Urinary bladder (tissue), 4 donors: ENCODE data around the gene SIPA1L3. TPM values are rescaled to one million over a fixed set of nuclear protein-coding genes. Genes with fewer than 3 reads are reported as not detected.

Source experiments
- DNase-seq: peaks from one replicate; pipeline ENCODE4 v3.0.0-alpha.2; 2015; ENCODE audit errors: extremely low spot score
- H3K27ac ChIP-seq: one replicate; pipeline ENCODE4 v1.5.1; 2013; ENCODE audit warnings: low read depth, mild to moderate bottlenecking, moderate library complexity
- H3K36me3 ChIP-seq: one replicate; pipeline ENCODE4 v1.6.1; 2013; ENCODE audit warnings: mild to moderate bottlenecking, moderate library complexity; ENCODE audit not compliant: insufficient read depth
- H3K4me1 ChIP-seq: one replicate; pipeline ENCODE4 v1.6.1; 2013; ENCODE audit warnings: mild to moderate bottlenecking, moderate library complexity; ENCODE audit not compliant: insufficient read depth
- H3K4me3 ChIP-seq: one replicate; pipeline ENCODE4 v1.5.1; 2013; ENCODE audit warnings: low read depth, low read length
- WGBS: extraction: QIAGEN DNeasy Blood & Tissue Kit; methylation state at CpG from one replicate; pipeline ENCODE4 v1.1.7; 2013; 5-methylcytosine and 5-hydroxymethylcytosine counted together
- polyA plus RNA-seq: library from polyadenylated mRNA; stranded (reverse); fragments of 200-250 nt; gene quantifications from one replicate; pipeline ENCODE4 v1.2.3, GENCODE V29; 2013
- total RNA-seq: library from RNA; depleted of rRNA; stranded (reverse); fragments of >200 nt; gene quantifications from one replicate; pipeline ENCODE4 v1.2.3, GENCODE V29; 2014
- donor health status: healthy with polysubstance abuse.
- donor health status: healthy.

SIPA1L3 gene
- total and polyA plus RNA-seq, 2 donors: 6.2 to 11.5 TPM

GRCh38 chr19:38095411-38096308 lies 188.7 kb downstream of the SIPA1L3 start:
- no peak overlapping the region for H3K4me3 ChIP-seq
- H3K36me3 ChIP-seq: peaks cover 3% of the 10 kb centered on the region
- H3K27ac ChIP-seq: no peak overlapping the region
- H3K4me1 ChIP-seq: no peaks in the 10 kb centered on the region
- WGBS: 53% methylated on average over 17 of the region's 17 CpGs
- DNase-seq: peak; percentile 11

- Histone ChIP-seq H3K36me3 (peaks cover 3% of the 10 kb centered on the region), H3K4me1 (no peaks in the 10 kb centered on the region), H3K4me3 (no peak overlapping the region), H3K27ac (no peak overlapping the region)
- no peak for DNase-seq
- WGBS: 97% methylated on average over 8 of the region's 8 CpGs
These were observed 193.0 kb downstream of the SIPA1L3 start for GRCh38 chr19:38099966-38100365.

GRCh38 chr19:38100589-38100988 lies 193.6 kb downstream of the SIPA1L3 start:
- Histone ChIP-seq H3K36me3 (peaks cover 3% of the 10 kb centered on the region), H3K4me3 (no peak overlapping the region), H3K27ac (no peak overlapping the region), H3K4me1 (no peaks in the 10 kb centered on the region)
- 97% methylated on average over 8 of the region's 8 CpGs for WGBS
- no peak for DNase-seq

- WGBS: 96% methylated on average over 10 of the region's 10 CpGs
- no peaks in the 10 kb centered on the region for H3K4me1 ChIP-seq
- no peak overlapping the region for H3K4me3 ChIP-seq
- no peak overlapping the region for H3K27ac ChIP-seq
- peaks cover 5% of the 10 kb centered on the region for H3K36me3 ChIP-seq
- DNase-seq: no peak
These were observed 194.7 kb downstream of the SIPA1L3 start for GRCh38 chr19:38101723-38102122.

GRCh38 chr19:38105574-38105973 lies 198.6 kb downstream of the SIPA1L3 start:
- no peak overlapping the region for H3K4me3 ChIP-seq
- H3K4me1 ChIP-seq: no peaks in the 10 kb centered on the region
- 97% methylated on average over 4 of the region's 4 CpGs for WGBS
- no peak for DNase-seq
- no peak overlapping the region for H3K27ac ChIP-seq
- H3K36me3 ChIP-seq: peaks cover 7% of the 10 kb centered on the region

GRCh38 chr19:38107129-38107528 lies 200.1 kb downstream of the SIPA1L3 start:
- 88% methylated on average over 4 of the region's 4 CpGs for WGBS
- DNase-seq: no peak
- H3K36me3 ChIP-seq: peaks cover 9% of the 10 kb centered on the region

GRCh38 chr19:38111898-38112297 lies 204.9 kb downstream of the SIPA1L3 start:
- DNase-seq: no peak
- Histone ChIP-seq H3K27ac (no peak overlapping the region), H3K36me3 (peaks cover 7% of the 10 kb centered on the region), H3K4me3 (no peak overlapping the region), H3K4me1 (no peaks in the 10 kb centered on the region)
- WGBS: 97% methylated on average over 9 of the region's 9 CpGs

More at GRCh38 chr19:38107129-38107528, 200.1 kb downstream of the SIPA1L3 start:
- Histone ChIP-seq H3K27ac (no peak overlapping the region), H3K4me1 (no peaks in the 10 kb centered on the region), H3K4me3 (no peak overlapping the region)

GRCh38 chr19:38114651-38115050 lies 207.6 kb downstream of the SIPA1L3 start:
- Histone ChIP-seq H3K36me3 (peaks cover 7% of the 10 kb centered on the region), H3K4me3 (no peak overlapping the region), H3K4me1 (no peaks in the 10 kb centered on the region), H3K27ac (no peak overlapping the region)
- 92% methylated on average over 12 of the region's 12 CpGs for WGBS
- DNase-seq: no peak

- peaks cover 2% of the 10 kb centered on the region for H3K36me3 ChIP-seq
- DNase-seq: no peak
- H3K4me1 ChIP-seq: no peaks in the 10 kb centered on the region
These were observed 208.3 kb downstream of the SIPA1L3 start for GRCh38 chr19:38115271-38115802.

GRCh38 chr19:38118176-38118575 lies 211.2 kb downstream of the SIPA1L3 start:
- Histone ChIP-seq H3K36me3 (no peaks in the 10 kb centered on the region), H3K27ac (no peak overlapping the region), H3K4me1 (no peaks in the 10 kb centered on the region), H3K4me3 (no peak overlapping the region)
- DNase-seq: no peak
- 83% methylated on average over 9 of the region's 9 CpGs for WGBS

More at GRCh38 chr19:38115271-38115802, 208.3 kb downstream of the SIPA1L3 start:
- H3K4me3 ChIP-seq: no peak overlapping the region
- 47% methylated on average over 4 of the region's 4 CpGs for WGBS
- no peak overlapping the region for H3K27ac ChIP-seq

GRCh38 chr19:38120471-38121025 lies 213.5 kb downstream of the SIPA1L3 start:
- Histone ChIP-seq H3K4me1 (no peaks in the 10 kb centered on the region), H3K4me3 (no peak overlapping the region), H3K36me3 (no peaks in the 10 kb centered on the region), H3K27ac (no peak overlapping the region)
- WGBS: 97% methylated on average over 4 of the region's 4 CpGs
- no peak for DNase-seq

GRCh38 chr19:38122402-38123093 lies 215.5 kb downstream of the SIPA1L3 start:
- no peak for DNase-seq
- 96% methylated on average over 24 of the region's 24 CpGs for WGBS
- Histone ChIP-seq H3K4me1 (no peaks in the 10 kb centered on the region), H3K27ac (no peak overlapping the region), H3K4me3 (no peak overlapping the region), H3K36me3 (no peaks in the 10 kb centered on the region)

- Histone ChIP-seq H3K36me3 (no peaks in the 10 kb centered on the region), H3K27ac (no peak overlapping the region), H3K4me3 (no peak overlapping the region), H3K4me1 (no peaks in the 10 kb centered on the region)
- WGBS: 95% methylated on average over 9 of the region's 9 CpGs
- no peak for DNase-seq
These were observed 218.2 kb downstream of the SIPA1L3 start for GRCh38 chr19:38125238-38125637.
